ENCODE measurements around the gene TTLL13. TPM values are rescaled to one million over a fixed set of nuclear protein-coding genes. Genes with fewer than 3 reads are reported as not detected.
"Not testable (repeated sequence)": the region's sequence is repeated elsewhere in the genome, so short reads cannot be mapped to it uniquely, and the experiment has no call there.

Gene TTLL13
- total and polyA plus RNA-seq, 8 donors, result 0.13 to 0.81 (median 0.31) TPM; not detected in 2

DNA sequence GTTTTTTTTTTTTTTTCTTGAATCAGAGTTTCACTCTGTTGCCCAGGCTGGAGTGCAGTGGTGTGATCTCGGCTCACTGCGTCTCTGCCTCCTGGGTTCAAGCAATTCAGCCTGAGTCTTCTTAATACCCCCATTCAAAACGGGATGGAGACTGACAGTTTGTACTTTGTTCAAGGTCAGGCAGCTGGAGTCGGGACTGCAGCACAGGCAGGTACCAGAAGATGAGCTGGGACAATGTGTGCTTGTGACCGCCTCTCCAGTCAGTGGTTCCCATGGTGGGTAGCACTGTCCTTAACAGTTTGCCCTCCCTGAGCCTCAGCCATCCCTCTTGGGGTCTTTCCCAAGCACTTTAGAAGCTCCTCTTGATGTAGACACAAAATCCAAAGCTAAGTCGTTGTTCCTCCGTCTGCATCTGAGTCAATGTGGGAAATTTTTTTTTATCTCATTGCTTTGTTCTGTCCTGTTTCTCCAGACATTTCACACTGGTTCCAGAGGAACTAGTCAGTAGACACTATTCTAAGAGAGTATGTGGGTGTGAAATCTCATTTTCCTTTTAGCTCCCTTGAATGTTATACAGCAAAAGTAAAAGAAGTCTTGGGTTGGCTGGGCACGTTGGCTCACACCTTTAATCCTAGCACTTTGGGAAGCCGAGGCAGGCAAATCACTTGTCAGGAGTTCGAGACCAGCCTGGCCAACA is 5.3 kb upstream of the TTLL13 start:
- no peak for DNase-seq
- no peak overlapping the region for H3K27ac ChIP-seq
- TF ChIP-seq CTCF (IDR thresholded peaks at IDR 0.05), result no peak
- ATAC-seq, result no peak
- no peaks in the 10 kb centered on the region for H3K9me3 ChIP-seq
- H3K27me3 ChIP-seq, result no peaks in the 10 kb centered on the region
- peaks cover 0 to 18% of the 10 kb centered on the region in 2 donors for H3K36me3 ChIP-seq
- peaks cover 0 to 3% of the 10 kb centered on the region in 2 donors for H3K4me1 ChIP-seq
- H3K4me3 ChIP-seq, result no peak overlapping the region
- intact Hi-C loops (cut with DNase I), result no loop called here

DNA sequence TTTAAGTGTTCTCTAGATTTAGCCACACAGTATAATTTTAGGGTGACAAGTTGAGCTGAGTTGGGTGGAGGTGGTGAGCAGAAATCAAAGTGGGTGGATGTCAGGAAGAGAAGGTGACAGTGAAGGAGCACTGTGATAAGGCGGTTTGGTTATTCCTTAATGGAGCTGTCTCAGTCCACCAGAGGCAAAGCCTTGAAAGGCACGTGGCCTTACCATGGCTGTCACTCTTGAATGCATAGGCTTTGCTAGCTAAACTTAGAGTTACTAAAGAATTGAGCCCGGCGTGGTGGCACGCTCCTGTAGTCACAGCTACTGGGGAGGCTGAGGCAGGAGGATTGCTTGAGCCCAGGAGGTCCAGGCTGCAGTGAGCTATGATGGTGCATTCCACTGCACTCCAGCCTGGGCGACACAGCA is 560 bp upstream of the TTLL13 start:
- no peaks in the 10 kb centered on the region for H3K36me3 ChIP-seq
- TF ChIP-seq CTCF (IDR thresholded peaks at IDR 0.05), result no peak
- ATAC-seq, result no peak
- H3K9me3 ChIP-seq, result no peaks in the 10 kb centered on the region
- peak overlapping the region; percentile 49 to 52 for H3K4me3 ChIP-seq
- DNase-seq, result no peak
- H3K4me1 ChIP-seq, result peaks cover 0 to 14% of the 10 kb centered on the region in 2 donors
- intact Hi-C loops (cut with DNase I), result no loop called here
- peak overlapping the region in 1 of 2 donors; percentile 63 for H3K27ac ChIP-seq
- H3K27me3 ChIP-seq, result no peaks in the 10 kb centered on the region

DNA sequence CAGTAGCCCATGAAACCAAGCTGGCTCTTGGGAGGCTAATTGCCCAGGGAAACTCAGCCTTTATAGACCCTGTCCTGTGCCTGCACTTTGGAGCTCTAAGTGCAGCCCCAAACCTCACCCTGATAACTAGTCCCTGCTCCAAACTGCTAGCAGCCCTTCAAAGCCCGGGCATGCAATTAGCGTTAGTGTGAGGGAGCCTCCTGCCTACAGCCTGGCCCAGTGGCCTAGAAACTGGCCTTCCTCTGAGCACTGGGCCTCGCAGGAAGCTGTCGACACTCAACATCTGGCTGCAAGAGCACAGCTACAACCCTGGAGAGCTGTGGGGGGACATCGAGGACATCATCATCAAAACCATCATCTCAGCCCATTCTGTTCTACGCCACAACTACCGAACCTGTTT is 8.4 kb downstream of the TTLL13 start:
- DNase-seq (no peak), ATAC-seq (no peak)
- H3K4me3 ChIP-seq, result no peak overlapping the region
- no peaks in the 10 kb centered on the region for H3K36me3 ChIP-seq
- no peak overlapping the region for H3K27ac ChIP-seq
- intact Hi-C loops (cut with DNase I), result no loop called here
- H3K27me3 ChIP-seq, result no peaks in the 10 kb centered on the region
- no peaks in the 10 kb centered on the region for H3K4me1 ChIP-seq
- H3K9me3 ChIP-seq, result no peaks in the 10 kb centered on the region
- no peak for TF ChIP-seq CTCF (IDR thresholded peaks at IDR 0.05)

DNA sequence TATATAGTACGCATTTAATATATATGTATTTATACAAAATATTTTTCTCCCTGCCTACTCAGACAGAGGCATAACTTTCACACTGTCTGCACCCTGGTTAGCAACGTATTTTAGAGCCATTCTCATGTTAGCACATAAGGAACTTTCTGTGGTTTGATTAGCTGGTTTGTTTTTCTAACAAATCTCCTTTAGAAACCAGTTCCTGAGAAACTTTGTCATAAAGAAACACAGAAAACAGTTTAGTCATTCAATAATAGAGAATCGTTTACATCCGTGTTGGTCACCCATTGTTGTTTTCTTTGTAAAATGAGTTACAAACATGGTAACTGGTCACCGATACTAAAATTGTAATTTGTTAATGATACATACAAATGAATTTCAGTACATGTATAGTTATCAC is 10.2 kb downstream of the TTLL13 start:
- Histone ChIP-seq H3K4me1 (peaks cover under 1 to 6% of the 10 kb centered on the region in 2 donors), H3K36me3 (no peaks in the 10 kb centered on the region), H3K9me3 (no peaks in the 10 kb centered on the region), H3K27me3 (no peaks in the 10 kb centered on the region), H3K27ac (no peak overlapping the region), H3K4me3 (no peak overlapping the region)
- TF ChIP-seq CTCF (IDR thresholded peaks at IDR 0.05), result no peak
- no peak for DNase-seq
- intact Hi-C loops (cut with DNase I), result no loop called here
- no peak for ATAC-seq

DNA sequence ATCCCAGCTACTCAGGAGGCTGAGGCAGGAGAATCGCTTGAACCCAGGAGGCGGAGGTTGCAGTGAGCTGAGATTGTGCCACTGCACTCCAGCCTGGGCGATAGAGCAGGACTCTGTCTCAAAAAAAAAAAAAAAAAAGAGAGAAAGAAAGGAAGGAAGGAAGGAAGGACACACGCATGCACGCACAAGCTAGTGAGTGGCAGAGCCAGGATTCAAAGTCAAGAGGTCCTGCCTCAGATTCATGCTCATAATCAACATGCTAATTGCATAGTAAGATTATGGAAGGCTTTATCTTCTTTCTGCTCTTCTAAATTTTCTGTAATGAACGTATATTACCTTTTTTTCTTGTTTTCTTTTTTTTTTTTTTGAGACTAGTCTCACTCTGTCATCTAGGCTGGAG is 11.4 kb downstream of the TTLL13 start:
- not testable (repeated sequence) for ATAC-seq, H3K27ac ChIP-seq
- peaks cover 3 to 11% of the 10 kb centered on the region in 2 donors for H3K4me1 ChIP-seq

GRCh38 chr15:90261811-90262210 is 12.5 kb downstream of the TTLL13 start:
- no peak overlapping the region for H3K4me3 ChIP-seq
- intact Hi-C loops (cut with DNase I), result no loop called here
- no peak for DNase-seq
- no peaks in the 10 kb centered on the region for H3K27me3 ChIP-seq
- no peak overlapping the region for H3K27ac ChIP-seq
- H3K9me3 ChIP-seq, result no peaks in the 10 kb centered on the region
- H3K36me3 ChIP-seq, result no peaks in the 10 kb centered on the region
- ATAC-seq, result no peak
- no peak for TF ChIP-seq CTCF (IDR thresholded peaks at IDR 0.05)
- H3K4me1 ChIP-seq, result peaks cover 3 to 15% of the 10 kb centered on the region in 2 donors

More for the DNA sequence above, 11.4 kb downstream of the TTLL13 start:
- DNase-seq; H3K9me3 ChIP-seq; H3K27me3 ChIP-seq; H3K36me3 ChIP-seq; intact Hi-C loops (cut with DNase I); H3K4me3 ChIP-seq: not testable (repeated sequence)
